Sciatic nerve (tissue), 2 donors: Measurements from ENCODE around the gene SEMA3A. TPM values are rescaled to one million over a fixed set of nuclear protein-coding genes. Genes with fewer than 3 reads are reported as not detected.
"Not testable (repeated sequence)": the region's sequence is repeated elsewhere in the genome, so short reads cannot be mapped to it uniquely, and the experiment has no call there.

ENCODE experiments used
- ATAC-seq: fragments of 200-7000 bp; cut with Tn5 transposase; one replicate; pipeline ENCODE4 v1.9.1; 2020; ENCODE audit warnings: mild to moderate bottlenecking, moderate library complexity
- DNase-seq: peaks from one replicate; pipeline ENCODE4 v3.0.0-alpha.2; 2020; ENCODE audit warnings: low spot score
- intact Hi-C: fragments of 100-400 bp; cut with DNase I; formaldehyde crosslinking; loops from one replicate; pipeline ENCODE4 v1.14.2; 2022
- total RNA-seq: library from RNA; stranded (reverse); fragmentation: NEBNext Ultra II Directional; extraction: Animal tissue kit (Norgen Biotek cat#: 25700); gene quantifications from one replicate; pipeline ENCODE4 v1.2.1, GENCODE V29; 2021
- donor health status: DM: no; HTN: no; CAD: no.
- donor health status: DM: no; HTN: no; CAD: no.

SEMA3A gene
- total RNA-seq, 1 donor from 2014 or later = 15.1 TPM

GRCh38 chr7:84085147-84085546, 109.4 kb downstream of the SEMA3A start:
- DNase-seq (no peak), ATAC-seq (no peak)
- intact Hi-C loops = no loop called here

GRCh38 chr7:84083846-84084245, 110.7 kb downstream of the SEMA3A start:
- intact Hi-C loops = no loop called here
- ATAC-seq = no peak
- DNase-seq = no peak

- ATAC-seq = no peak
- DNase-seq = no peak
- intact Hi-C loops = no loop called here
These were observed 112.5 kb downstream of the SEMA3A start for GRCh38 chr7:84081973-84082522.

GRCh38 chr7:84077336-84077735, 117.3 kb downstream of the SEMA3A start:
- DNase-seq (no peak), ATAC-seq (no peak)
- intact Hi-C loops = no loop called here

GRCh38 chr7:84076219-84076618, 118.4 kb downstream of the SEMA3A start:
- intact Hi-C loops = no loop called here
- DNase-seq = no peak
- no peak for ATAC-seq

GRCh38 chr7:84073186-84073875, 121.3 kb downstream of the SEMA3A start:
- intact Hi-C loops = no loop called here
- DNase-seq (no peak), ATAC-seq (no peak)

GRCh38 chr7:84070770-84071169, 123.8 kb downstream of the SEMA3A start:
- intact Hi-C loops = no loop called here
- DNase-seq (no peak), ATAC-seq (no peak)

- intact Hi-C loops = no loop called here
- no peak for ATAC-seq
- no peak for DNase-seq
These were observed 124.5 kb downstream of the SEMA3A start for GRCh38 chr7:84069999-84070500.

GRCh38 chr7:84069033-84069432, 125.6 kb downstream of the SEMA3A start:
- DNase-seq = no peak
- intact Hi-C loops = no loop called here
- ATAC-seq = no peak

- intact Hi-C loops, DNase-seq, ATAC-seq: not testable (repeated sequence)
These were observed 132.1 kb downstream of the SEMA3A start for GRCh38 chr7:84062489-84062901.

- ATAC-seq = no peak
- DNase-seq = no peak
- intact Hi-C loops = no loop called here
These were observed 133.8 kb downstream of the SEMA3A start for GRCh38 chr7:84060760-84061261.

- intact Hi-C loops = no loop called here
- ATAC-seq (no peak), DNase-seq (no peak)
These were observed 134.6 kb downstream of the SEMA3A start for GRCh38 chr7:84060000-84060399.

GRCh38 chr7:84058311-84059076, 136.1 kb downstream of the SEMA3A start:
- ATAC-seq (no peak), DNase-seq (no peak)
- intact Hi-C loops = no loop called here

- intact Hi-C loops = no loop called here
- ATAC-seq (no peak), DNase-seq (no peak)
These were observed 137.0 kb downstream of the SEMA3A start for GRCh38 chr7:84057576-84057975.

- intact Hi-C loops = no loop called here
- DNase-seq (no peak), ATAC-seq (no peak)
These were observed 138.5 kb downstream of the SEMA3A start for GRCh38 chr7:84055904-84056605.

- intact Hi-C loops, DNase-seq, ATAC-seq: not testable (repeated sequence)
These were observed 139.4 kb downstream of the SEMA3A start for GRCh38 chr7:84055199-84055598.

GRCh38 chr7:84049071-84049836, 145.3 kb downstream of the SEMA3A start:
- ATAC-seq = no peak
- no peak for DNase-seq
- intact Hi-C loops = no loop called here

- ATAC-seq (no peak), DNase-seq (no peak)
- intact Hi-C loops = no loop called here
These were observed 147.5 kb downstream of the SEMA3A start for GRCh38 chr7:84047085-84047484.

- DNase-seq = no peak
- intact Hi-C loops = no loop called here
These were observed 149.8 kb downstream of the SEMA3A start for GRCh38 chr7:84044834-84045233.

More at GRCh38 chr7:84044834-84045233, 149.8 kb downstream of the SEMA3A start:
- no peak for ATAC-seq
